Amniotic stem cell (primary cell): ENCODE data around the gene SFXN4.
"Not testable (repeated sequence)": the region's sequence is repeated elsewhere in the genome, so short reads cannot be mapped to it uniquely, and the experiment has no call there.

ENCODE experiments used
- DNase-seq: peaks from one replicate; lab custom pipeline; 2025; lab: John Stamatoyannopoulos, UW

Gene SFXN4

DNA sequence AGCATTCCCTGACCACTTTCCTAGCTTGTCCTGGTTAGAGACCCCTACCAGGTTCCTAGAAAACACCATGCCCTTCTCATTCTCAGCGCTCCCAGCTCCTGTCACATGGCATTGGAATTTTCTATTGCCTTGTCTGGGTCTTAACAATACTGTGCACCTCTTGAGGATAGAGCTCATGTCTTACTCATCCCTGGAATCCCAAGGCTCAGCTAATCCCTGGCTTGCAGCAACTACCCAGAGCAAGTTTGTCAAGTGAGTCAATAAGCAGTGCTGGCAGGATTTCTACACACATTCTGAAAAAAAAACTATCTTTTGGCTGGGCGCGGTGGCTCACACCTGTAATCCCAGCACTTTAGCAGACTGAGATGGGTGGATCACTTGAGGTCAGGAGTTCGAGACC lies 24.8 kb upstream of the SFXN4 start:
- peak; percentile 91 for DNase-seq

DNA sequence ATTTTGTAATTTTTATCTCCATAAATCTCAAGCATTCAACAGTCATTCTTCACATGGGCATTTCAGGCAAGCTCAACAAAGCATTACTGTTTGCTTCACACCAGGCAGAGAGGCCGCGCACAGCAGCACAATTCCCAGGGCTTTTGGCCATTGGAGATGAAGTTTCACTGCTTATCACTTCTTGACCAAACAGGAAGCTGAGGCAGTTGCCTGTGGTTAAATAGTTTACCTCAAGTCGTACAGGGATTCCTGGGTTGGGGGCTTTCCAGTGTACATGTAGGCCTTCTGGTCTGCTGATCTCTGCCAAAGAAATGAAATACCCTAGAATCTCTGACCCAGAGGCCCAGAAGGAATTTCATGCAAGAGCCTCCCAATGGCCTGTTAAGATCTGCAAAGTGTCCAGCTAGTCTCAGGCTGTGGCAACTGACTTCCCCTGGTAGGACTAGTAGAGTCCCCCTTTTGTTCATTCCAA lies 24.3 kb upstream of the SFXN4 start:
- no peak for DNase-seq

DNA sequence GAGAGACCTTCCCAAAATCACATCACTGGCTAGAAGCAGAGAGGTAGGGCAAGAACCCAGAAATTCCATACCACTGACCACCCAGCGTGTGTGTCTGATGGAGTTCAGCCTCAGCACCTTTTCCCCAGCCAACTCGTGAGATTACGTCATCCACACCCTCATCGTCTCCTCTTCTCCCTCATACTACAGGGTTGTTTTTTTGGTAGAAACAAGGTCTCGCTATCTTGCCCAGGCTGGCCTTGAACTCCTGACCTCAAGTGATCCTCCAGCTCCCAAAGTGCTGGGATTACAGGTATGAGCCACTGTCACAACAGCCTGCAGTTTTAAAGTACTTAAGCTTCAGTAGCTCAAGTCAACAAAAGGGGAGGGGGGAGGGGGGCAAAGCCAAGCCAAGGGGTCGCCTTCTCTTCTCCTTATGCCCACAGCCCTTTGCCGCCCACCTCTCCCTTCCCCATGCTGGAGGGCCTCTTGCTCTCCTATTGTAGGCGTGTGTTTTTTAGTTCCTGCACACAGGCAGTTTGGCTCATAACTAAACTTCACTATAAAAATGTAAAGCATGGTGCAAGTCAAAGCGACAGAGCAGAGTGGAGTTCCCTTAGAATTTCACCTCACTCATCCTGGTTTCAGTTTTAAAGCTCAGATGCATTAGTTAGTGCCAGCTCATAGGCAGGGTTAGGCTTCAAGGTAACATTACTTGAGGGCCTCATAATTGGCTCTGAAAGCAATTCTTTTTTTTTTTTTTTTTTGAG lies 18.3 kb upstream of the SFXN4 start:
- DNase-seq: no peak

- DNase-seq: not testable (repeated sequence)
Observed at GRCh38 chr10:119180850-119181400, 15.4 kb upstream of the SFXN4 start.

DNA sequence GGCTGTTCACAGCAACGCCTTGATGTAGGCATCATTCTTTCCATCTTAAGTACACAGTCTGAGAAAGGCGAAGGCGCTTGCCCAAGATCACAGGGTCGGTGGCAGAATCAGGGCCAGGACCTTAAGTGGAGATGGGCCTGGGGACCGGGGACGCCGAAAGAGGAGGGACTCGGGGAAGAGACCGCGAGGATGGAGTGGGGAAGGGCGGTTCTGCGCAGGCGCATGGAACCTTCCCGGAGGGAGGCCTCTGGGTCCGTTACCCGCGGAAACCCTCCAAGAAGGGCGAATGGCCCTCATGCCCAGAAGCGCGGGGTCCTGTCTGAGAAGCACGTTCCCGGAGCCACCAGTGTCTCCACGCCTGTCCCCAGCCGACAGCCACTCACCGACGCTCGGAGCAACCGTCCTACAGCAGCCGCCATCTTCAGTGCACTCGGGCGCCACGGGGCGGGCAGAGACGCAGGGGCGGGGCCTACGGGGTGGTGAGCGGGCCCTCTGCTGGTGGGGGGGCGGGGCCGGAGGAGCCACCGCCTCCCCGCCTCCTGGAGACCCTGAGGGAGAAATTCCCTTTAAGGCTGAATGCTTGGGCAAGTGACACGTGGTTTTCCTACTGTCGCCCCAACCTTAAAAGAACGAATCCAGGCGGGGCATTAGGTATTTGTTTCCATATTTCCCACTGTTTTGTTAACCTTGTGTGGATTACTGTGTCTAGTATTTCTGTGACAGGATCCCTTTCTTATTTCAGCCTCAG lies 13.0 kb upstream of the SFXN4 start, which contains the start of gene PRDX3:
Gene PRDX3, minus strand, starts transcription at position 441 of the 748 bp plus-strand sequence. Its CDS starts 22 bp downstream, at position 419.
- peak; percentile 63 for DNase-seq

GRCh38 chr10:119177708-119178371 lies 12.3 kb upstream of the SFXN4 start:
- no peak for DNase-seq

DNA sequence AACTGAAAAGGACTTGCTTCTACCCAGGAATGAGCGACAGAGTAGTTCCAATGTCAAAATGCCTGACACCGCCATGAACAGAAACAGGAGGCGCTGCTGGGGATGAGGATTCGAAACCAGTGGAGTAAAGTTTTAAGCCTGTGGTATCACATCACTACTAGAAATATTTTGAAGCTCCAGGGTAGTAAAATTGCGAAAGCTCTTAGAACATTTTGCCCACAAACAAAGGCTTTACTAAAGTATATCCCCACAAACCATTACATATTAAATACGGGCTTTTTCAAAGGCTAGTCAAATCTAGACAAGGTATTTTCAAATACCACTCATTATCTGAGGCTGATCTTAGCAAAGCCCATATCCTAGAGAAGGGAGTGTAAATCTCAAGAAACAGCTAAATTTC lies 10.7 kb upstream of the SFXN4 start:
- DNase-seq: no peak

GRCh38 chr10:119174109-119174508 lies 8.6 kb upstream of the SFXN4 start:
- no peak for DNase-seq

DNA sequence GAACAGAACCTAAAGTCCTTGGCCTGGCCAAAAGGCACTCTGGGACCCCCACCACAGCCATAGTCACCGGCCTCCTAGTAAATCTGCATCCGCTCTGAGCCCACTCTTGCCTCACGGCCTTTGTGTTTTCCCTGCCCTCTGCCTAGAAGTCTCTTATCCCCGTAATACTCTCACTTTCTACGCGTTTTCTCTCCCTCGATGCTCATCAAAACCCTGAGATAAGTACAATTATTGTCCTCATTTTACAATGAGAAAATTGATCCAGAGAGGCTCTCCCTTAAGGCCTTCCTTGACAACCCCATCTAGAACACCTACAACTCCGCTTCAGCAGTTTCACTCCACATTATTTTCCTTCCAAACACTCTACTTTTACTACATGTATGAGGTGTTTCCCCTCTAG lies 1.5 kb upstream of the SFXN4 start:
- DNase-seq: no peak

- DNase-seq: no peak
Observed at GRCh38 chr10:119166564-119166963, 1.1 kb upstream of the SFXN4 start.

DNA sequence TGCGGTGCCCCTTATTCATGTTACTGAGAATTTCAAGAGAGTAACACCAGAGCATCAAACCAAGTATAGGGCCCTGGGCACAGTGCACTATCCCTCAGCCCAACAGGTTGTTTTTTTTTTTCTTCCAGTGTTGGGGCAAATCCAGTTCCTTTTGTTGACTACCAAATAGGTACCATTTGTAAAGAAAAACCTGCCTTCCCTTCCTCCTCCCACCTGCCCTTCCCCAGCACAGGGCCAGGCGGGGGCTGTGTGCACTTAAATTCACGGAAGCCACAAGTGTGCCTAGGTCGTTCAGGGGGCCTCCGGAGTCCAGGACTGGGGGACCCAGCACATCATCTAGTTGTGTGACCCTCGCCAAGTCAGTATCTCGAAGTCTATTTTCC lies 595 bp upstream of the SFXN4 start:
- DNase-seq: no peak

GRCh38 chr10:119162452-119163092 lies 2.9 kb downstream of the SFXN4 start:
- DNase-seq: no peak

GRCh38 chr10:119161680-119162451 lies 3.6 kb downstream of the SFXN4 start:
- DNase-seq: no peak

DNA sequence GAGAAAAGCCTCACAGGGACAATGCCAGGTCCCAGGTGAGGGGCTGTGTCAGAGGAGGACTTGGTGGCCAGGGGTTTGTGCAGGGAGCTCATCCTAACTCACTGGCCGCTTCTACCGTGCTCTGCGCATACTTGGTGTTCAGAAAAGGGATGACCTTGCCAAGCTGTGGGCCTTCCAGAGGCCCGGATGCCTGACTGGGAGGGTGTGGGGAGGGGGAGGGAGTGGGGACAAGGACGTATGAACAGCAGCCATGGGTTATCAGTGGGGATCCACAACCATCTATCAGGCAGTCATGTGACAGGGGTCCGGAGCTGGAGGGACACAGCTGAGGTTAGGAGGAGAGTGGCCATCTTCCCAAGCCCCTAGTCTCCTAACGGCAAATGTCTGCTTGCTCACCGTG lies 6.2 kb downstream of the SFXN4 start:
- no peak for DNase-seq

DNA sequence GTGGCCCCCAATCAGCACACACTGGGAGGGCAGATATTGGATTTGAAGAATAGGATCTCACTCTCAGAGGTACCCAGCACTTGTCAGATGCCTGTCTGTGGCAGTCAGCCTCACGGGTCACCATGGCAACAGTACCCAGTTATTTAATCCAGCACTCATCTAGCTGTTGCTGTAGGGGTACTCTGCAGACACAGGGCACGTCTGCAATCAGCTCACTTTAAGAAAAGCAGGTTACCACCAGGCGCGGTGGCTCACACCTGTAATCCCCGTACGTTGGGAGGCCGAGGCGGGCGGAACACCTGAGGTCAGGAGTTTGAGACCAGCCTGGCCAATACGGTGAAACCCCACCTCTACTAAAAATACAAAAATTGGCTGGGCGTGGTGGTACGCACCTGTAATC lies 11.9 kb downstream of the SFXN4 start:
- no peak for DNase-seq

DNA sequence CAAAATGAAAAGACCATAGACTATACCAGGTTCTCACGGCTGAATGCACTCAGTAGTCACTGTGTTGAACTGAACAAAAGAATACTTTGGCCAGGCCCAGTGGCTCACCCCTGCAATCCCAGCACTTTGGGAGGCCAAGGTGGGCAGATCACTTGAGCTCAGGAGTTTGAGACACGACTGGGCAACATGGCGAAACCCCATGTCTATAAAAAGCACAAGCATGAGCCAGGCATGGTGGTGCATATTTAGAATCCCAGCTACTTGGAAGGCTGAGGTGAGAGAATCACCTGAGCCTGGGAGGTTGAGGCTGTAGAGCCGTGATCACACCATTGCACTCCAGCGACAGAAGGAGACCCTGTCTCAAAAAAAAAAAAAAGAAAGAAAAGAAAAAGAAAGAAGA lies 12.5 kb downstream of the SFXN4 start:
- no peak for DNase-seq

- DNase-seq: not testable (repeated sequence)
Observed at GRCh38 chr10:119151601-119152000, 13.9 kb downstream of the SFXN4 start.

DNA sequence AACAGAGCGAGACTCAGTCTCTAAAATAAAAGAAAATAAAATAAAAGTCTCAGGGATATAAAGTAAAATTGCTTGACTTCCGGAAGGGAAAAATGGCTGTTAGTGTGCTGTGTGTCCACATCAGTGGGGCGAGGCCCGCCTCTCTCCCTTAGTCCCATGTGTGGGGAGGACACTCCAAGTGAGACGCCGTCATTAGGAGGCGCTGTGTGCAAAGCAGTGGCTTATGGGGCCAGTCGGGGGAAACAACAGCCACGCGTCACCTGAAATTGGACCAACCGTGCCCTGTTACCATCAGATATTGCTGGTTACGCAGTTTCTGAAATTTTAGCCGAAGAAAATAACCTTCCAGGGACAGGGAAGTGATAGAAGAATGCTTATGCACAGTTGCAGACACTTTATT lies 15.8 kb downstream of the SFXN4 start:
- no peak for DNase-seq

GRCh38 chr10:119149157-119149556 lies 16.4 kb downstream of the SFXN4 start:
- no peak for DNase-seq

GRCh38 chr10:119143657-119144056 lies 21.9 kb downstream of the SFXN4 start:
- no peak for DNase-seq

- DNase-seq: no peak
Observed at GRCh38 chr10:119140603-119141245, 24.8 kb downstream of the SFXN4 start.
